CD4-positive, alpha-beta T cell treated with Interferon gamma for 1 hour (primary cell): Measurements from ENCODE around the gene RASGRF2.
"Not testable (repeated sequence)": the region's sequence is repeated elsewhere in the genome, so short reads cannot be mapped to it uniquely, and the experiment has no call there.

Experiments used
- DNase-seq: peaks from one replicate; pipeline ENCODE4 v3.0.0-alpha.2; 2020

Gene RASGRF2

GRCh38 chr5:81021951-81022687, 62.0 kb downstream of the RASGRF2 start:
- DNase-seq, result no peak

GRCh38 chr5:81022688-81023084, 62.5 kb downstream of the RASGRF2 start:
- DNase-seq, result no peak

- no peak for DNase-seq
These were observed 63.3 kb downstream of the RASGRF2 start for GRCh38 chr5:81023261-81023970.

- no peak for DNase-seq
These were observed 67.4 kb downstream of the RASGRF2 start for GRCh38 chr5:81027481-81028058.

GRCh38 chr5:81028888-81029287, 68.7 kb downstream of the RASGRF2 start:
- DNase-seq, result not testable (repeated sequence)

- not testable (repeated sequence) for DNase-seq
These were observed 69.6 kb downstream of the RASGRF2 start for GRCh38 chr5:81029736-81030135.

GRCh38 chr5:81030236-81031034, 70.3 kb downstream of the RASGRF2 start:
- not testable (repeated sequence) for DNase-seq

- DNase-seq, result no peak
These were observed 75.4 kb downstream of the RASGRF2 start for GRCh38 chr5:81035522-81035921.

GRCh38 chr5:81038495-81038894, 78.3 kb downstream of the RASGRF2 start:
- no peak for DNase-seq

- no peak for DNase-seq
These were observed 84.7 kb downstream of the RASGRF2 start for GRCh38 chr5:81044868-81045267.

GRCh38 chr5:81045389-81045807, 85.2 kb downstream of the RASGRF2 start:
- no peak for DNase-seq

GRCh38 chr5:81046041-81046440, 85.9 kb downstream of the RASGRF2 start:
- no peak for DNase-seq

- no peak for DNase-seq
These were observed 92.2 kb downstream of the RASGRF2 start for GRCh38 chr5:81052325-81052724.

GRCh38 chr5:81053282-81053681, 93.1 kb downstream of the RASGRF2 start:
- not testable (repeated sequence) for DNase-seq

- no peak for DNase-seq
These were observed 98.0 kb downstream of the RASGRF2 start for GRCh38 chr5:81058121-81058520.

GRCh38 chr5:81065492-81065891, 105.3 kb downstream of the RASGRF2 start:
- no peak for DNase-seq

GRCh38 chr5:81066102-81066501, 105.9 kb downstream of the RASGRF2 start:
- no peak for DNase-seq

- no peak for DNase-seq
These were observed 107.2 kb downstream of the RASGRF2 start for GRCh38 chr5:81067406-81067805.

- DNase-seq, result no peak
These were observed 107.9 kb downstream of the RASGRF2 start for GRCh38 chr5:81068063-81068462.

GRCh38 chr5:81068635-81069034, 108.5 kb downstream of the RASGRF2 start:
- DNase-seq, result no peak

GRCh38 chr5:81069990-81070389, 109.8 kb downstream of the RASGRF2 start:
- no peak for DNase-seq

- no peak for DNase-seq
These were observed 110.5 kb downstream of the RASGRF2 start for GRCh38 chr5:81070571-81071255.

GRCh38 chr5:81075041-81075440, 114.9 kb downstream of the RASGRF2 start:
- no peak for DNase-seq
